ENCODE data around the gene CATSPER1.

Gene CATSPER1

DNA sequence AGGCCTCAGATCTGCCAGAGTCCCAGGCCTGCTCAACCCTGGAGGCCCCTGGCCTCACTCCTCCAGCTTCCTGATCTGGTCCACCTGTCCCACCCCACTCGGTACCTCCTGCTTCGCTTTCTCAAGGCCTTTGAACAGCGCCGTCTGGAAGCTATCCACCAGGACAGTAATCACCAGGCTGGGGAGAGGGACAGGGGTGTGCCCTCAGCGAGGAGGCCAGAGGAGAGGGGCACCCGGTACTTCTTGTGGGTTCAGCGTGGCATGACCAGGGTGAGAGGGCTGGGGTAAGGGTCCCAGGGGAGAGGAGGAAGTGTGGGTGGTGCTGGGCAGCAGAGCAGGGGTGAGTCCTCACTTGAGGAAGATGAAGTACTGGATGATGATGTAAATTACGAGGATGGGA is 6.1 kb downstream of the CATSPER1 start:
- Histone ChIP-seq H3K27ac (no peak overlapping the region), H3K27me3 (replicated peaks) (no peaks in the 10 kb centered on the region), H3K36me3 (replicated peaks) (no peaks in the 10 kb centered on the region), H3K4me3 (ENCODE audit: low read depth, low read length) (no peak overlapping the region)
- no peak for DNase-seq
- TF ChIP-seq, protein P1, sequence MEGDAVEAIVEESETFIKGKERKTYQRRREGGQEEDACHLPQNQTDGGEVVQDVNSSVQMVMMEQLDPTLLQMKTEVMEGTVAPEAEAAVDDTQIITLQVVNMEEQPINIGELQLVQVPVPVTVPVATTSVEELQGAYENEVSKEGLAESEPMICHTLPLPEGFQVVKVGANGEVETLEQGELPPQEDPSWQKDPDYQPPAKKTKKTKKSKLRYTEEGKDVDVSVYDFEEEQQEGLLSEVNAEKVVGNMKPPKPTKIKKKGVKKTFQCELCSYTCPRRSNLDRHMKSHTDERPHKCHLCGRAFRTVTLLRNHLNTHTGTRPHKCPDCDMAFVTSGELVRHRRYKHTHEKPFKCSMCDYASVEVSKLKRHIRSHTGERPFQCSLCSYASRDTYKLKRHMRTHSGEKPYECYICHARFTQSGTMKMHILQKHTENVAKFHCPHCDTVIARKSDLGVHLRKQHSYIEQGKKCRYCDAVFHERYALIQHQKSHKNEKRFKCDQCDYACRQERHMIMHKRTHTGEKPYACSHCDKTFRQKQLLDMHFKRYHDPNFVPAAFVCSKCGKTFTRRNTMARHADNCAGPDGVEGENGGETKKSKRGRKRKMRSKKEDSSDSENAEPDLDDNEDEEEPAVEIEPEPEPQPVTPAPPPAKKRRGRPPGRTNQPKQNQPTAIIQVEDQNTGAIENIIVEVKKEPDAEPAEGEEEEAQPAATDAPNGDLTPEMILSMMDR (IDR thresholded peaks at IDR 0.05; ENCODE audit: low read depth, low read length, missing control alignments): no peak
- in situ Hi-C loops (cut with HindIII; ENCODE audit: low pct_ligation_motif_present, low sequenced_read_pairs): no loop called here

DNA sequence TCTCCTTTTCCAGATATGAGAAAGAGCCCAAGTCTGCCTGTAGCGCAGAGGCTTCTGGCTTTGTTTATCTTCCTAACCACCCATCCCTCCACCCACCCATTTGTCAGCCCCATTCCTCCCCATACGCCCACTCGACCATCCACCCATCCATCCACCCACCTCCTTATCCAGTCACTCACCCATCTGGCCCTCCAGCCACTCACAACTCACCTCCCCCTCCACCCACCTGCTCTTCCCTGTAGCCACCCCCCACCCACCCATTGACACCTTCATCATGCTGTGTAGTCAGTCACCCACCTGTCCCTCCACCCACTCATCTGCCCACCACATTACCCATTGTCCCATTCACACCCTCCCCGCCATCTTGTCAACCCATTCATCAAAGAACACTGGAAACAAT is 9.0 kb downstream of the CATSPER1 start:
- no peak for DNase-seq
- in situ Hi-C loops (cut with HindIII; ENCODE audit: low pct_ligation_motif_present, low sequenced_read_pairs): no loop called here
- H3K27me3 ChIP-seq (replicated peaks): no peaks in the 10 kb centered on the region
- no peak overlapping the region for H3K27ac ChIP-seq
- H3K4me3 ChIP-seq (ENCODE audit: low read depth, low read length): no peak overlapping the region
- H3K36me3 ChIP-seq (replicated peaks): no peaks in the 10 kb centered on the region
- TF ChIP-seq, protein P1 (IDR thresholded peaks at IDR 0.05; ENCODE audit: low read depth, low read length, missing control alignments): no peak

DNA sequence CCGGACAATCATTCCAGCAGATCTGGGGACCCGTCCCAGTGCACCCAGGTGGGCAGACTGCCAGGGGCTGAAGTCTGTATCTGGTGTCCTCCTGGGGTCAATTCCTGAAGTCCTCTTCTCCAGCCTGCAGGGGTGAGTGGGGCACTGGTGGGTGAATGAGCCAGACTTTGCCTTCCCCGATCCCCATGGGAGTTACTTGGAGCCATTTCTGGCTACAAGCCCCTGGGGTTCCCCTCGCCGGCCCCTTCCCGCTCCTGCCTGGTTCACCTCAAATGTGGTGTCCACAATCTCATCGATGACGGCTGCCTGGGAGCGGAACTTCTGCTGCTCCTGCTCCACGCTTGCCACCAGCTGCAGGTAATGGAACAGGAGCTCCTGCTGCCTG is 9.5 kb downstream of the CATSPER1 start:
- Histone ChIP-seq H3K27ac (no peak overlapping the region), H3K36me3 (replicated peaks) (no peaks in the 10 kb centered on the region), H3K4me3 (ENCODE audit: low read depth, low read length) (no peak overlapping the region), H3K27me3 (replicated peaks) (no peaks in the 10 kb centered on the region)
- no peak for DNase-seq
- in situ Hi-C loops (cut with HindIII; ENCODE audit: low pct_ligation_motif_present, low sequenced_read_pairs): no loop called here
- TF ChIP-seq, protein P1 (IDR thresholded peaks at IDR 0.05; ENCODE audit: low read depth, low read length, missing control alignments): no peak

DNA sequence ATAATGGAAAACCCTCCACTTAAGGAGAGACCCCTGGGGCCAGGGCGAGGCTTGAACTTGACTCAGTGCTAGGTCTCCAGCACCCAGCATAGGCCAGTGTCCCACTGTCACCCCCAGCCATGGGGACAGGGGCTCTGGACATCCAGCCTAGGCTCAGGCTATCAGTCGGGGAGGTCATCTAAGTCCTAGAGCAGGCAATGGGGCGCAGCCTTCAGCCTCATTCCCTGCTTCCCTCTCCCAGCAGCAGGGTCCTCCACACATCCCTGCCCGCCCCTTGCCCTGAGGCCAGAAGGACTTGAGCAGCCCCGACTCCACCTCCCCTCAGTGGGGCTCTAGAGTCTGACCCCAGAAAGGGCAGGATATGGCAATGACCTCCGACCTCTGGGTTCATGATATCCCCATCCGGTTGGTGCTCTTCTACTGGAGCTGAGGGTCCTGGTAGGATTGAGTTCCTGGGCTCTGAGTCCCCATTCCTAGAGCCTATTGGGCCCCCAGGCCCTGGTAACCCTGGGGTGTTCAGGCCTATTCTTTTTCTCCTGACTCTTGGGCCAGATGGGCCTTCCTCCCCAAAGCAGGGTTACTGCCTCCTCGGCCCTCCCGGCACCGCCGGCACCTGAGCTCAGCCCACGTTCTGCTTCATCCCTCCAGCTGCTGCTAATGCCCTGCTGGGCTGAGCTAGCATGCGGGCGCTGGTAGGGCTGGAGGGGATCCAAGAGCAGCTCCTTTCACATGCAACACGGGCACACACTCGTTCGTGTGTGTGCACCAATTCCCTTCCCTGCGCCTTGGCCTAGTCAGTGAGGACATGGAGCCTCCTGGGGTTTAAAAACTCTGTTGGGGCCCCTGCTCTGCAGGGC is 10.1 kb downstream of the CATSPER1 start:
- Histone ChIP-seq H3K4me3 (ENCODE audit: low read depth, low read length) (no peak overlapping the region), H3K27me3 (replicated peaks) (no peaks in the 10 kb centered on the region), H3K27ac (no peak overlapping the region), H3K36me3 (replicated peaks) (no peaks in the 10 kb centered on the region)
- in situ Hi-C loops (cut with HindIII; ENCODE audit: low pct_ligation_motif_present, low sequenced_read_pairs): no loop called here
- no peak for DNase-seq
- TF ChIP-seq, protein P1 (IDR thresholded peaks at IDR 0.05; ENCODE audit: low read depth, low read length, missing control alignments): no peak

- no peak overlapping the region for H3K4me3 ChIP-seq (ENCODE audit: low read depth, low read length)
- no peak overlapping the region for H3K27ac ChIP-seq
- H3K36me3 ChIP-seq (replicated peaks): no peaks in the 10 kb centered on the region
- no peak for DNase-seq
- TF ChIP-seq, protein P1 (IDR thresholded peaks at IDR 0.05; ENCODE audit: low read depth, low read length, missing control alignments): no peak
- H3K27me3 ChIP-seq (replicated peaks): no peaks in the 10 kb centered on the region
- in situ Hi-C loops (cut with HindIII; ENCODE audit: low pct_ligation_motif_present, low sequenced_read_pairs): no loop called here
Measured at GRCh38 chr11:66015454-66015881, 10.8 kb downstream of the CATSPER1 start.

All from brain microvascular endothelial cell (primary cell).